LNCAP (cell line): Measurements from ENCODE around the gene BTBD7.

Experiments used
- TF ChIP-seq, protein P1 (sequence below): fragments of 450-650 bp; IDR thresholded peaks from 2 replicates; pipeline ENCODE4 v1.5.1; 2017; ENCODE audit warnings: mild to moderate bottlenecking

BTBD7 gene

DNA sequence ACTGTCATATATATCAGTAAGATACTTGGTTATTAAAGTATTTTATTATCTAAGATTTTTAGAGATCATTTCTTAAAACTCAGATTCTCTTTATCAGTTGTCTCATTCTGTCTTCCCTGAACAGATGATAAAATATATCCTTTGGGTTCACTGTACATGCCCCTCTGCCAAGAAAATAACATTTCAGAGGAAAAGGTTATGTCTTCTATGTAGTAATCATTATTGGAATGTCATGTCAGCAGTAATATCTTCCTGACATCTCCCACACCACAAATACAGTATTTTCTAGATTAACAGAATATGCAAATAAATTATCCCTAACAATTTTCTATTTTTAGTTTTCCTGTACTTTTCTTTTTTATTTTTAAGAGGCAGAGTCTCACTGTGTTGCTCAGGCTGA lies 26.0 kb downstream of the BTBD7 start:
- TF ChIP-seq, protein P1, sequence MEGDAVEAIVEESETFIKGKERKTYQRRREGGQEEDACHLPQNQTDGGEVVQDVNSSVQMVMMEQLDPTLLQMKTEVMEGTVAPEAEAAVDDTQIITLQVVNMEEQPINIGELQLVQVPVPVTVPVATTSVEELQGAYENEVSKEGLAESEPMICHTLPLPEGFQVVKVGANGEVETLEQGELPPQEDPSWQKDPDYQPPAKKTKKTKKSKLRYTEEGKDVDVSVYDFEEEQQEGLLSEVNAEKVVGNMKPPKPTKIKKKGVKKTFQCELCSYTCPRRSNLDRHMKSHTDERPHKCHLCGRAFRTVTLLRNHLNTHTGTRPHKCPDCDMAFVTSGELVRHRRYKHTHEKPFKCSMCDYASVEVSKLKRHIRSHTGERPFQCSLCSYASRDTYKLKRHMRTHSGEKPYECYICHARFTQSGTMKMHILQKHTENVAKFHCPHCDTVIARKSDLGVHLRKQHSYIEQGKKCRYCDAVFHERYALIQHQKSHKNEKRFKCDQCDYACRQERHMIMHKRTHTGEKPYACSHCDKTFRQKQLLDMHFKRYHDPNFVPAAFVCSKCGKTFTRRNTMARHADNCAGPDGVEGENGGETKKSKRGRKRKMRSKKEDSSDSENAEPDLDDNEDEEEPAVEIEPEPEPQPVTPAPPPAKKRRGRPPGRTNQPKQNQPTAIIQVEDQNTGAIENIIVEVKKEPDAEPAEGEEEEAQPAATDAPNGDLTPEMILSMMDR: no peak

DNA sequence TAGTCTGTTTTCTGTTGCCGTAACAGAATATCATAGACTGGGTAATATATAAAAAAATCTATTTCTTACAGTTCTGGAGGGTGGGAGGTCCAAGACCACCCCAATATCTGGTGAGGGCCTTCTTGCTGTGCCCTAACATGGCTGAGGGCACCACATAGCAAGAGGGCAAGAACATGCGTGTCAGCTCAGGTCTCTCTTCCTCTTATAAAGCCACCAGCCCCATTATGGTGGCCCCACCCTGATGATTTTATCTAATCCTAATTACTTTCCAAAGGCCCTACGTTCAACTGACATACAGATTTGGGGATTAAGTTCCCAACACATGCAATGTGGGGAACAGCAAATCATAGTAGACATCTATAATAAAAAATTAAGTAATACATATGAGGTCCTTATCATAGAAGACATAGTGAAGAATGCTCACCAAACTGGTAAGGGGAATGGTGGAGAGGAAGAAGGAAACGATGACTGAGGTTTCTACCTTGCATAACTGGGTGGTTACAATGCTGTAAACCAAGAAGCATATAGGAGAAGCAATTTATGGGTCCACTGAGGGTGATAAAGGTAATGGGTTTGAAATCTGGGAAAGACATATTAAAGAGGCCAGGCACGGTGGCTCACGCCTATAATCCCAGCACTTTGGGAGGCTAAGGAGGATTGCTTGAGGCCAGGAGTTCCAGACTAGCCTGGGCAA lies 27.0 kb downstream of the BTBD7 start:
- TF ChIP-seq, protein P1: no peak

GRCh38 chr14:93304771-93305170 lies 28.1 kb downstream of the BTBD7 start:
- TF ChIP-seq, protein P1: no peak

GRCh38 chr14:93303659-93304058 lies 29.2 kb downstream of the BTBD7 start:
- TF ChIP-seq, protein P1: no peak

DNA sequence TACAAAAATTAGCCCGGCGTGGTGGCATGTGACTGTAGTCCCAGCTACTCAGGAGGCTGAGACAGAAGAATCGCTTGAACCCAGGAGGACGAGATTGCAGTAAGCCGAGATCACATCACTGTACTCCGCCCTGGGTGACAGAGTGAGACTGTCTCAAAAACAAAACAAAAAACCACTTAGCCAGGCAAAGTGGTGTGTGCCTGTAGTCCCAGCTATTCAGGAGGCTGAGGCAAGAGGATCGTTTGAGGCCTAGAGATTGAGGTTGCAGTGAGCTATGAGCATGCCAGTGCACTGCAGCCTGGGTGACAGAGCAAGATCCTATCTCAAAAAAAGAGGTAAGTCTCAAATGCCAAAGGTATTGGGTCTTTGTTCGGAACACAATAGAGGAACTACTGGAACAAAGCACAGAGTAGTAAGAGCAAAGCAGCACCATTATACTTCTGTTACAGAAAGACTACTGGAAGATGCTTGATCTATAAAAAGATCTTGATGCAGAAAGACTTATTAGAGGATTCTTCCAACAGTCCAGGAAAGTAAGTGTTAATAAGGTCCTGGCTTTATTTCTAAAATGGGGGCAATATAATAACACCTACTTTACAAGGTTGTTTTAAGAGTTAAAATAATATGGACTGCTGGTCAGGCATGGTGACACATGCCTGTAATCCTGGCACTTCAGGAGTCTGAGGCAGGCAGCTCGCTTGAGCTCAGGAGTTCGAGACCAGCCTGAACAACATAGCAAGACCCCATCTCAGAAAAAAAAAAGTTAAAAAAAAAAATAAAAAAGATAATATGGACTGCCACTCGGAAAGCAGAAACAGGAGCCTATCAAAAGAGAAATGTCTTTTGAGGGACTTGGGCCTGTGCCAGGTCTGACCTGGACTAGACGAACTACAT lies 29.9 kb downstream of the BTBD7 start:
- TF ChIP-seq, protein P1: no peak

DNA sequence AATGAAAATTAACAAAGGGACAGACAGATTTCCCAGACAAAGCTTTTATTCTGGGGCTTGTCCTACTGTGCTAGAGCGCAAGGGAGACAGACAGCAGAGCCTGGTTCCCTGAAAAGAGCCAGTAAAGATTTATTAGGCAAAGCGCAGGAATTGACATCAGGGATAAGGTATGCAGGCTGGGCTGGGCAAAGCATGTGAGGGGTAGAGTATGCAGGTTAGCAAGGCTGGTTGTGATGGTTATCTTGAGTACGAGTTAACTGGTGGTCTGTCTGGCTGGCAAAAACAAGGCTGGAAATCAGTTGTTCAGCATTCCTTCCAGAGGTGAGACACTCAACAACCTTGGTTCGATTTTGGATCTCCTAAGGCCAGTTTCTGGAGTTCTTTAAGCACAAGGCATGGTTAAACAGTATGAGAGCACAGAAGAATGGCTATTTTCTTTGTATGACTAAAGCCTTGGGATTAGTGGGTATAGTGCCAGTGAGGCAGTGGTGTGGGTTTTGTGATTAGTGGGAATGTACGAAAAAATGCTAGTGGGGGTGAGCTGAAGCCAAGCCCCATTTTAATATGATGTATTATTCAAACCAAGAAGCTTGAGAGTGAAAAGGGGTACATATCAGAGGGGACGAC lies 30.9 kb downstream of the BTBD7 start:
- TF ChIP-seq, protein P1: no peak

GRCh38 chr14:93299866-93300265 lies 33.0 kb downstream of the BTBD7 start:
- TF ChIP-seq, protein P1: no peak
